DOHH2 (cell line): ENCODE results near the gene MYLK.

Source experiments
- EZH2phosphoT487 ChIP-seq: fragments of 200-600 bp; sonication (generic); IDR thresholded peaks from 2 replicates; pipeline ENCODE4 v1.6.1; 2017; ENCODE audit warnings: borderline replicate concordance, mild to moderate bottlenecking, antibody characterized with exemption, low read length, moderate library complexity, mixed read lengths
- TF ChIP-seq, protein P1 (sequence below): fragments of 200-600 bp; sonication (generic); IDR thresholded peaks from one replicate; pipeline ENCODE4 v1.5.1; 2014; ENCODE audit warnings: antibody characterized with exemption, mild to moderate bottlenecking, low read depth, low read length; ENCODE audit not compliant: poor library complexity, severe bottlenecking

GRCh38 chr3:123808812-123809211 is 75.3 kb downstream of the MYLK start:
- TF ChIP-seq, protein P1, sequence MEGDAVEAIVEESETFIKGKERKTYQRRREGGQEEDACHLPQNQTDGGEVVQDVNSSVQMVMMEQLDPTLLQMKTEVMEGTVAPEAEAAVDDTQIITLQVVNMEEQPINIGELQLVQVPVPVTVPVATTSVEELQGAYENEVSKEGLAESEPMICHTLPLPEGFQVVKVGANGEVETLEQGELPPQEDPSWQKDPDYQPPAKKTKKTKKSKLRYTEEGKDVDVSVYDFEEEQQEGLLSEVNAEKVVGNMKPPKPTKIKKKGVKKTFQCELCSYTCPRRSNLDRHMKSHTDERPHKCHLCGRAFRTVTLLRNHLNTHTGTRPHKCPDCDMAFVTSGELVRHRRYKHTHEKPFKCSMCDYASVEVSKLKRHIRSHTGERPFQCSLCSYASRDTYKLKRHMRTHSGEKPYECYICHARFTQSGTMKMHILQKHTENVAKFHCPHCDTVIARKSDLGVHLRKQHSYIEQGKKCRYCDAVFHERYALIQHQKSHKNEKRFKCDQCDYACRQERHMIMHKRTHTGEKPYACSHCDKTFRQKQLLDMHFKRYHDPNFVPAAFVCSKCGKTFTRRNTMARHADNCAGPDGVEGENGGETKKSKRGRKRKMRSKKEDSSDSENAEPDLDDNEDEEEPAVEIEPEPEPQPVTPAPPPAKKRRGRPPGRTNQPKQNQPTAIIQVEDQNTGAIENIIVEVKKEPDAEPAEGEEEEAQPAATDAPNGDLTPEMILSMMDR: no peak
- no peak for TF ChIP-seq EZH2phosphoT487
